CD4-positive, alpha-beta T cell treated with Interleukin-6 for 4 hours (primary cell): ENCODE data around the gene KIF6.
A peak's percentile ranks its signal among the peaks of the same experiment; 100 is the strongest.

Source experiments
- DNase-seq: peaks from one replicate; pipeline ENCODE4 v3.0.0-alpha.2; 2020; ENCODE audit warnings: mixed read lengths

KIF6 gene

GRCh38 chr6:39339096-39339867 lies 385.9 kb downstream of the KIF6 start:
- no peak for DNase-seq

- no peak for DNase-seq
These were observed 386.8 kb downstream of the KIF6 start for GRCh38 chr6:39338397-39338796.

DNA sequence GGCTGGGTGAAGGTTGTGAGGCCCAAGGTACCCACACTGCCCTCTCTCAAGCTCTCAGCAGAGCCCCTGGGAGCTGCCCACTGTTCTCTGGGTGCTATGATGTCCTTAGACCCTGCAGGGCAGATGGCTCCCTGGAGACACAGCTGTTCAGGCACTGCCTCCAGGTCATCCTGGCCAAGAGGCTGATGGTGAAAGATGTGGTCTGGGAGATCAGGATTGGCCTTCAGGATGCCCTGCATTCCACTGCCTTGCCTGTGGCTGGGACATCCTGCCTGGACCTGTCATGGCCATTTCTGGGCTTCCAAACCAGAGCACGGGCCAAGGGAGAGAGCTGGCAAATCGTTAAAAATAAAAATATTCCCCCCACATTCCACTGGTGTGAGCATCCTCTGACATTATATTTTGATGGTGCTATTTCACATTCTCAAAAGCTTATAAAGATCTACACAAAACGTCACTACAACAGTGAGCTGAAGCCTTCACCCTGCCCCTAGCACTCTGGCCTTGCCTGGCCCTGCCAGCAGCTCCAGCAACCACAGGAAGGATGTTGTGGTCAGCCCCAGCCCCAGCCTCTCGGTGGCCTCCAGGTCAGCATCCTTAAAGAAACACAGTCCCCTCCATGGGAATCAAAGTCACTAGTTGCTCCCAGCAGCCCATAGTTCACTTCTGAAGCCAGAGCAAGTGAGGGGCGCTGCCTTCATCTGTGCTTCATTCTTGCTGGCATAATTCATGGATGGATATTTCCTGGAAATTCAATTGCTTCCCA lies 389.2 kb downstream of the KIF6 start:
- DNase-seq = no peak

- no peak for DNase-seq
These were observed 391.4 kb downstream of the KIF6 start for GRCh38 chr6:39333644-39334438.

- DNase-seq = no peak
These were observed 394.7 kb downstream of the KIF6 start for GRCh38 chr6:39330476-39330875.

- no peak for DNase-seq
These were observed 395.2 kb downstream of the KIF6 start for GRCh38 chr6:39330057-39330456.

DNA sequence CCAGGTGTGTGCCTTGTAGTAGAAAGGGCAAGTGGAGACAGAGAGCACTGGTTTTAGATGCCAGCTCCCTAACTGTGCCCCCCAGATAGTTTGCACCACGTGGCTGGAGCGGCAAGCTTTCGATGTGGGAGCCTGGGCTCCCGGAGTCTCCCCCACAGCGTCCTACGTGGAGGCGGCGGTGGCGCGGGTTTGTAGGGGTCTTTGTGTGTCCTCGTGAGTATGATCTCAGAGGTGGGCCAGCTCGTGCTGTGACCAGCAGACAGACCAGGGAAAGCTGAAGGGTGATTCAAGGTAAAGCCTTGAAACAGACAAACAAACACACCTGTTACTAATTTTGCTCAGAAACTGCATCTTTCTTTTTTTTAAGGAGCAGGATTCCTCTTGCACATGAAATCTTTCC lies 397.1 kb downstream of the KIF6 start:
- no peak for DNase-seq

DNA sequence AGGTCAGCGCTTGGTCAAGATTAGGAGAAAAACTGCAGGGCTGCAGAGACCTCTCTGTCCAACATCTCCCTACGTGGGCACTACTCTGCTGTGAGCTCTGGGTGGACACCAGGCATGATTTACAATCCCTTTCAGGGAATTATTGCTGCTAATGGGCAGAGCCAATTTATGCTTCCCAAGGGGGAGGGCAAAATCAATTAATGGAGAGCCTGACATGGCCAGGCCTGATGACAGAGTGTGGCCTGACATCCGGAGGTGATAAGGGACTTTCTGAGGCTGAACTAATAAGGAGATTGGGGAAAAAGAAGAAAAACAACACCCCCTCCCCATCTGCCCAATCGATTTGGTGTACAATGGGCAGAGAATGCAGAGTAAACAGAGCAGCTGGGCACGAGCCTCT lies 397.7 kb downstream of the KIF6 start:
- DNase-seq = no peak

DNA sequence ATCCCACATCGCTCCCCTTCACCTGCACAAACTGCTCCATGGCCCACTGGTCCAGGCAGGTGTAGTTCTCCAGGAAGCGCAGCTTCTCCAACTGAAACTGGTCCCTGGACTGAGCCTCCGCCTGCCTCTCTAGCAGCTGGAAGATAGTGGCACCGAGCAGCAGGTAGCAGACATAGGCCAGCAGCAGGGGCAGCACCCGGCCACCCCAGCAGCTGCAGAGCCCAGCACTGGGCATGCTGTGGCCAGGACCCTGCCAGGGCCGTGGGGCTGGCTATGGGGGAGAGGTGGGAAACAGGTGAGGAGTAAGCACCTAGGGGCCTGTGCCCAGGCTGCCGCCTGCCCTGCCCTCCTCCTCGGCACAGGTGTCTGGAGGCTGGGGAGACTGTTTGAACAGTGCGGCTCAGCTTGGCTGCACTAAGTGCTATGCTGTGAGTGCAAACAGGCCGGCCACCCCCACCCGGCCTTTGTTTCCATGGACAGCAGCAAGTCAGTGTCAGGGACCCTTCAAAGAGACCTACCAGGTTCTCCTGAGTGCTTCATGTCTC lies 402.8 kb downstream of the KIF6 start, which contains the start of gene KCNK16:
TSS of gene KCNK16 (minus strand) at position 397 of the 545 bp plus-strand sequence. CDS start at position 235, 162 bp downstream.
- no peak for DNase-seq

GRCh38 chr6:39321761-39322160 lies 403.4 kb downstream of the KIF6 start:
- no peak for DNase-seq

- DNase-seq = no peak
These were observed 404.7 kb downstream of the KIF6 start for GRCh38 chr6:39320363-39320984.

GRCh38 chr6:39319621-39320362 lies 405.4 kb downstream of the KIF6 start:
- DNase-seq = no peak

- no peak for DNase-seq
These were observed 408.0 kb downstream of the KIF6 start for GRCh38 chr6:39317256-39317655.

- no peak for DNase-seq
These were observed 410.9 kb downstream of the KIF6 start, which contains the start of gene KCNK17 for GRCh38 chr6:39314273-39314795. Gene KCNK17 (minus strand): TSS chr6:39314419. CDS start chr6:39314320, 99 bp downstream.

DNA sequence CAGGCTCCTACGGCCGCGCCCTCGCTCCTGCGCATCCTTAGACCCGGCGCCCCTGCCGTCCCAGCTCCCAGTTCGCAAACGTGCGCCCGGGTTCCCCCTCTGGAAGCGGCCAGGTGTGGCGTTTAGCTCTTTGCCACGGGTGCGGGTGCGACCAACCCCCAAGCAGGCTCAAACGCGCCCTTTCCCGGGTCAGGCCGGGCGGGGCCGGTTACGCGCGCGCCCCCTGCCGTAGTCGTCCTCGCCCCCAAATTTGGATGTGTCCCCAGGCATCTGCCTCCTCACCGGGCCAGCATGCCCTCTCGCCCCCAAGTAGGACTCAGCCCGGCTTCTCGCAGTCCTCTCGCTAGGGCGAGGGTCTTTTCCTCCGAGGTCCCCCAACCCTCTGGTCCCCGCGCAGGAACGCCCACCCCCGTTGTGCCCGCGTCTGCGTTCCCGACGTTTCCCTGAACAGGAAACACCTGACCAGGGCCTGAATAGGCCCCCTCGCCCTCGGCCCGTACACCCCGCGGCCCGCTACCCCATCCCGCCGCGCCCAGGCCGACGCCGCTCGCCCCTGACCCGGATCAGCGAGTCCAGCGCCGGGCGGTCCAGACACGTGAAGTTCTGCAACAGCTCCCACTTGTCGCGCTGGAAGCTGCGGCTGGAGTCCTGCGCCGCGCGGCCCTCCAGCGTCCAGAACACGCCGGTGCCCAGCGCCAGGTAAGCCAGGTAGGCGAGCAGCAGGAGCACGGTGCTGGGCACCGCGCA lies 411.5 kb downstream of the KIF6 start:
- DNase-seq = no peak

DNA sequence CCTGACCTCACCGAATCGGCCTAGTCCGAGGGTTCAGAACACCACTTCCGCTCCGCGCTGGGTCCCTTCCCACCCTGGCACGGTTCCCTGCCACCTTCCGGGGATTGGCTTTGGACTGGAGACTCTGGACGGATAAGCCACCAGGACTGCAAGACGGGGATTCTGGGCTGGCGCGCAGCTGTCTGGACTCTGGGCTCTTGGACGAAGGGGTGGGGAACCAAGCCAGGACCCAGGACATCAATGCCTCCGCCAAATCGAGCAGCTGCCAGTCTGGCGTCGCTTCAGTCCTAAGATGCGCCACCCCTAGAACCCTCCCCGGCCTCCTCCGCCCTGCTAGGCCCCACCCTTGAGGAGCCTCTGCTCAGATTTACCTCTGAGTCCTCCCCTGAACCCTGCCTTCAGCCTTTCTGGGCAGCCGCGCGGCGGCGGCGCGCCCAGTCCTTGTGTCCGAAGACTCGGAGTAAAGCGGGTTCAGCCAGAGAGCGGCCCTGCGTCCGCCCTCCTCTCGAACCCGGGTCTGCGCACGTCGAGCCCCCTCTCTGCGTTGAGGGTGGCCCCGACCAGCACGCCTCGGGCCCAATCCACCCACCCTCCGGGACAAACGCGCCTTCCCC lies 412.2 kb downstream of the KIF6 start:
- no peak for DNase-seq

- DNase-seq = no peak
These were observed 414.7 kb downstream of the KIF6 start for GRCh38 chr6:39310542-39310941.

GRCh38 chr6:39309942-39310531 lies 415.2 kb downstream of the KIF6 start:
- DNase-seq = peak; percentile 58

GRCh38 chr6:39307462-39307861 lies 417.7 kb downstream of the KIF6 start:
- DNase-seq = no peak

- no peak for DNase-seq
These were observed 420.3 kb downstream of the KIF6 start for GRCh38 chr6:39304951-39305350.
